ENCODE results near the gene BCAS1. TPM values are rescaled to one million over a fixed set of nuclear protein-coding genes. Genes with fewer than 3 reads are reported as not detected.
"Not testable (repeated sequence)": the region's sequence is repeated elsewhere in the genome, so short reads cannot be mapped to it uniquely, and the experiment has no call there.

Gene BCAS1
- polyA plus RNA-seq, 1 donor, result 4.2 TPM

DNA sequence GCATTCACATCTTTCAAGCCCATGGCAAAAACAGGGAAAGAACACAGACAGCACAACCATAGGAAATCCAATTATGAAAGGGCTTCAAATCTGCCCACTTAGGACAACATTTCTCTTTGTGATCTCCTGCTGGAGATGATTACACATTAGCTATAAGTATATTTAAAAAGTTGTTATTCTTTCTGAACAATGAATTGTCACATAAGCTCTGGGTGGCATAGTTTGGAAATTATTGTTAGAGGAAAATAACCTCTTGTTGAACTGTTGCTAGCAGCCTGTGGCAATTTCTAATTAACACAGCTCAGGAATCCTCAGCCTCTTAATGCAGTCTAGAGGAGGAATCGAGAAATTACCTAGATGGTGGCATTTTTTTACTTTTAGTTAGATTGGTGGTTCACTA lies 54.9 kb downstream of the BCAS1 start:
- DNase-seq, result no peak

DNA sequence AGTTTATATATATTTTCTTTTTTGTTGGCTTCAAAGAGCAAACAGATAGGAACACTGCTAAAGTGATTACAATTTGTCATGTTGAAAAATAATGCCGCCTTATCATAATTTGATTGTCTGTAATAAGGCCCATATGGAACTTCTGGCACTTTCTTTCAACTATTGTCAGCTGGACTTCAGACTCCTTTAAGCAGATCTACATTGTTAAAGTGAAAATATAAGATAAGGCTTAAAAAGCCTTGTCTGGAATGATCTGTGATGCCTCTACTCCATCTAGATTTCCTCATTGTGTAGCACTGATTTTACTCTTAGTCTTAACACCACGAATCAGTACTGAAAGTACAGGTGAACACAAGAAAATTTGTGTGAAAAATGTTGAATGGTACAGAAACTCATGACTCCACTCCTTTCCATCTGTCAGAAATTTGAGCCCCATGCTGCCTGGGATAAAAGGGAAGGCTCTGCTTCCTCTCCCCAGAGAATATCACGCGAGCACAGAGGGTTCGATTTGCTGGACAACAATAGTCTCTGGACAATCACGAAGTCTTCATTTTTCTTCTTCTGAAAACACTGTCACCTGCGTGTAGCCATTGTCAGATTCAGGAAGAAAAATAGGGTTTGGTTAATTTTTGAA lies 56.0 kb downstream of the BCAS1 start:
- no peak for DNase-seq

DNA sequence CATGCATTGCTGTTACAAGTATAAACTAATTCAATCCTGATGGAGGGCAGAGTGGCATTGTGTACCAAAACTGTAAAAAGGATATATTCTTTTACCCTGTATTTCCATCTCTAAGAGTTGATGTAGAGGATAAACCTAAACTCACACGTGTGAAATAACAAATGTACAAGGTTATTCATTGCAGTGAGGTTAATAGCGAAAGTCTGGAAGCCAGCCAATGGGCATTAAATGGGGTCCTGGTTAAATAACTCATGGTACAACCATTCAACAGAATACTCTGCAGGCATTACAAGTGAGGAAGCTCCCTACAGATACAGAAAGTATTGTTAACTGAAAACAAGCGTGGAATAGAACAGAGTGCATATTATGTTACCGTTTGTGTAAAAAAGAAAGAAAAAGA lies 56.9 kb downstream of the BCAS1 start:
- DNase-seq, result no peak

DNA sequence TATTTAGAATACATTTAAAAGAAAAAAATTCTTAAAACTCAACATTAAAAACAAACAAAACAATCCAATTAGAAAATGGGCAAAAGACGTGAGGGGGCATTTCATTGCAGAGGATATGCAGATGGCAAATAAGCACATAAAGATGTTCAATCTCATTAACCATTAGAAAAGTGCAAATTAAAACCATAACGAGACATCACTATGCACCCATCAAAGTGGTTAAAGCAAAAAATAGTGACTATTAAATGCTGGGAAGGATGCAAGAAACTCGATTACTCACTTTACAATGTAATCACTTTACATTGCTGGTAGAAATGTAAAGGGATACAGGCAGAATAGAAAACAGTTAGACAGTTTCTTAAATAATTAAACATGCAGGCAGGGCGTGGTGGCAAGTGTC lies 59.0 kb downstream of the BCAS1 start:
- no peak for DNase-seq

DNA sequence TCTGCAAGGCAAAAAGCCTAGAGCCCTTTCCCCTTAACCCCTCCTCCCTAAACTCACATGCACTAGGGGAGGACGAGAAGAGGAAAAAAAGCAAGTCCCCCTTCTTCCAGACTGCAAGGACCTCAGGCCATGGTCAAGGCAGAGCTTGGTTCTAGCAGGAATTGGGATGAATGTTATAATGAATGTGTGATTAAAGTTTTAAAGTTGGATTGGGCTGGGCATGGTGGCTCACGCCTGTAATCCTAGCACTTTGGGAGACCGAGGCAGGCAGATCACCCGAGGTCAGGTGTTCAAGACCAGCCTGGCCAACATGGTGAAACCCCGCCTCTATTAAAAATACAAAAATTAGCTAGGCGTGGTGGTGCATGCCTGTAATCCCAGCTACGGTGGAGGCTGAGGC lies 64.2 kb downstream of the BCAS1 start:
- not testable (repeated sequence) for DNase-seq

DNA sequence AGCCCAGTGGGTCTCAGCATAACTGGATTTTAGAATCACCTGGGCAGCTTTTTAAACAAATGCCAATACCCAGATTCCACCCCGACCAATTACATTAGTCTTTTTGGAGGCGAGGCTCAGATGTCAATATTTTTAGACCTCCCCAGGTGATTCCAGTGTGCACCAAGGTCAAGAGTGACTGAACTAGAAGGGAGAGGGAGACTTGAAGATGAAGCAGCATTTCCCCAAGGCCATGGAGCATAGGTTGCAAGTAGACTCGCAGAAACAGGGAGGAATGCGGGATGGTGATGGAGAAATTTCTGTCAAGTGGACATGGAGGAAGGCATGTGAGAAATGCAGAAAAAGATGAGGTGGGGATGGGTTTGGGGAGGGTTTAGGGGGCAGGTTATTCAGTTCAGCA lies 64.9 kb downstream of the BCAS1 start:
- no peak for DNase-seq

DNA sequence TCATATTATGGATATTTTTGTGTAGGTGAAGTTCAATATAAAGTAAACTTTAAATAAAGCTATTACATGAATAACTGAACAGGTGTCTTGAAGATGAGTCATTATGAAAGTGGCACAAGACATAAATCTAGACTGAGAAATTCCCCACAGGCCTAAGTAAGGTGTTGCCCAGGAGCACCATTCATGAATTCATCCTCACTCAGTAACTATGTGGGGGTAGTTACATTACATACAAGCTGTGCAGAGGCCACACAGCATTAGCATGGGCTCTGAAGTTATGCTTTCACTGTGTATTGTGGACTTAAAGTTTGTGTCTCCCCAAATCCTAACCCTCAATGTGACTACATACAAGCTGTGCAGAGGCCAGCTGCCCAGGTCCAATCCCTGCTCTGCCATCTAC lies 65.9 kb downstream of the BCAS1 start:
- no peak for DNase-seq

DNA sequence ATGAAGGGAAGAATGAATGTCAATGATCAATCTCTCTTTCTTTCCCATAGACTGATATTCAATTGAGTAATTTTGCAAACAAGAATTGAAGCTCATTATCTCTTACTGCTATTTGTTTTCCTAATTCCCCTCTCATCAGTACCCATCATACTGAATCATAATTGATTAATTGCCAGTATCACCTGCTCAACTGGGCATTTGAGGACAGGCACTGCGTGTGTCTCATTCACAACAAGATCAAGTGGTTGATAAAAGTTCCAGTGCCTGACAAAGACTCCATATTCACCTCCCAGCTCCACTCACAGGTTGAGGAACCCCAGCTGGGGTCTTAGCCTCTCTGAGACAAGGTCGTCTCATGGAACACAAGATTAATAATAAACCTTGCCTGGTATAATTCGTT lies 67.7 kb downstream of the BCAS1 start:
- DNase-seq, result no peak

DNA sequence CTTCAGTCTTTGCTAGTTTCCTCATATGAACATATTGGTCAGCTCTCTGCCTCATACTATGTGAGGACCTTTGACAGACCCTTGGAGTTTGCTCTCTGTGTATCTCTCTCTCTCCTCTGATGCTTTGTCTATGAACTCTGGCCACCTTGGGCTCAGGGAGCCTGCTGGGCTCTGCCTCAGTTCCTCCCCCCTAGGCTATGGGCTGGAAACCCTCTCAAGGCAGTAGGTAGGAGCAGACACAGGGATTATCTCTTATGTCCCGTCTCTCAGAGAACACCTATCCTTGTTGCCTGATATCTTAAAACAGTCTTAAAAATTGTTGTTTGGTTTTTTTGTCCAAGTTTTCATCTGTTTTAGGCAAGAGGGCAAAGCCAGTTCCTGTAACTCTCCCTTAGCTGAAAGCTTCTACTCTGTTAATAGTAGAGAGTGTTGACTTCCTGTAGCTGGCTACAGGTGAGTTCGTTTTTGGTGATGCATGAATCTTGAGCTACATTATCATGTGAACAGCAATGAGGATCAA lies 68.3 kb downstream of the BCAS1 start:
- no peak for DNase-seq

DNA sequence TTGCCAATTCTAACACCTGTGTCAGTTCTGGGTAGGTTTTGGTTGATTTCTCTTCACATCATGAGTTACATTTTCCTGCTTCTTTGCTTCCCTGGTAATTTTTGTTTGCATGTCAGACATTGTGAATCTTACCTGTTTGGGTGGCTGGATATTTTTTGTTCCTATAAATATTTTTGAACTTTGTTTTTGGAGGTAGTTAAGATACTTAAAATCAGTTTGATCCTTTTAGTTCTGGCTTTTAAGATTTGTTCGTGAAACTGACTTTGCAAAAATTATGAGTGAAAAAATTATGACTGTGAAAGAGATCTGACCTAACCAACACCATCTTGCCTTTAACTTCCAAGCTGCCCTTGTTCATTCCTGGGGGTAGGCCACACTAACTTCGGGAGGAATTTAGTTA lies 69.5 kb downstream of the BCAS1 start:
- DNase-seq, result no peak

DNA sequence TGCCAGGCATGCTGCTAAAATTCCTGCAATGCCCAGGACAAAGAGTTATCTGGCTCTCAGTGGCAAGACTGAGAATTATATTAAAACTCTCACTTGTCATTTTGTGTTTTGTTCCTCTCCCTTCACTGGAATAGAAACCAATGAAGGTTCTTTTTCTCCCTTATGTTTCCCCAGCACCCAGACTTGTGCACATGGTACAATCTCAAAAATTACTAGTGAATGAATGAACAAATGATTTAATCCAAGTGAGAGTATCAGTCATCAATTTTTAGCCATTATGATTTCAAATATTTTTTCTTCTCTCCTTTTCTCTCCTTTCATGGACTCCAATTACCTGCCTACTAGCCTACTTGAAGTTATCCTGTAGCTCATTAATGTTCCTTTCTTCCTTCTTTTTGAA lies 70.1 kb downstream of the BCAS1 start:
- no peak for DNase-seq

DNA sequence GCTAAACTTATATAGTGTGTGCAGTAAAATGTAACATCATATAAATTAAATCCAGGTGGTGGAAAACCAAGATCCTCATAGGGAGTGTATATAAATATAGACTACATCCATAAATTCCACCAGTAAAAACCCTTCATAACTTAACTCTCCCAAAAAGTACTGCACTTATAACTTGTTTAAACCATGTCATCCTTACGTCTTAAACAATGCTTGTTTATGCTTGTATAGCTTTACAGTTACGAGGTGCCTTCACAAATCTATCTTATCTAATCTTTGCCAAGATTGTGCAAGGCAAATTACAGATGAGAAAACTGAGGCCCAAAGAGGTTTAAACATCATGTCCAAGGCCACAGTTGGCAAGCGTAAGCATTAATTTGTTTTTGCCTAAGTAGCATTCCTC lies 71.3 kb downstream of the BCAS1 start:
- no peak for DNase-seq

DNA sequence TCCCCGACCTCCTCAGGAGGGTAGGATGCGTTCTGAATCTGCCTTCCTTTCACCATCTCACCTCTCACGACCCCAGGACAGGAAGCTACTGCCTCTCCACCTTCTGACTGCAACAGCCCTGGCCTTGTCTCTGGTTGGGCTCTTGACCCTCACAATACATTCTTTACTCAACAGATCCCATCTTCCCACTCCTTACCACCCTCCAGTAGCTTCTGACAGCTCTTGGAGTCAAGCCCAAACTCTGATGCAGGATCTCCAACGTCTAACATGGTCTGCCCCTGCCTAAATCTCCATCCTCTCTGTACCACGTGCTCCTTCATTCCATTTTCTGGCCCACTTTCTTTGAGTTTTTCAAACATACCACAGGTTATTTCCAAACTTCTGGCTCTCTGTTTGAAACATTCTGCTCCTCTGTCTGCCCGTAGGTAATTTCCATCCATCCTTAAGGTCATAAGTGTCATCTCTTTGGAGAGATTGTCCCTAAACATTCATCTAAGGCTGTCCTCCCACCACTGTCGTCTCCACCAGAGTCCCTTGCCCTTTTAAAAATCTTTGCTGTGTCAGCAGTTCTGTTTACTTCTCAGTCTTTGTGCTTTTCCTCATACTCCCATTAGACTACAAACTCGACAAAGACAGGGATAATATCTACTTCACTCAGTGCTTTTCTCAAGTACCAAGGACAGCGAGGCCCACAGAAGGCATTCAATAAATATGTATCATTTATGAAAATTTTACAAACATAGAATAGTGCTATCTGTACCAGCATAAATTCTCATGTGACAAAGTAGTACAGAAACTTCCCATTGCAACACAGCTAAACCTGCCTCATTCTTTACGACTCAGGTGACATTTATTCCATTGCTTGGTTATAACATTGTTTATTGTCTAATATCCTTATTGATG lies 73.6 kb downstream of the BCAS1 start:
- DNase-seq, result no peak

DNA sequence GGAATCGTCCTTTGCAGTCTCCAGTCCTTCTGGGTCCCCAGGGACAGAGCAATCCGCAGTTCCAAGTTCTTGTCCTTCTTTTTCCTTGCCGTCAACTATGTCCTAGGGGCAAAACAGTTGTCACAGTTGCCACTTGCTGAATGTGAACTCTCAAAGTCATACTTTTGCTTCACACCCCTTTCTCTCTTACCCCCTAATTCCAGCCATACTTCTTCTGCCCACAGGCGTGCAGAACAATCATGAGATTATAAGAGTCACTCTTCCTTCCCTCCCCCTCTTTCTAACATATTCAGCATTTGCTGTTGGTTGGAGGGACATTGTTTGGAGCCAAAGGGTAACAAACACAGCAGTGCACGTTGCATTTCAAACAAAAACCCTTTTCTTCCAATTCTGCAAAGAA lies 74.4 kb downstream of the BCAS1 start:
- DNase-seq, result no peak

DNA sequence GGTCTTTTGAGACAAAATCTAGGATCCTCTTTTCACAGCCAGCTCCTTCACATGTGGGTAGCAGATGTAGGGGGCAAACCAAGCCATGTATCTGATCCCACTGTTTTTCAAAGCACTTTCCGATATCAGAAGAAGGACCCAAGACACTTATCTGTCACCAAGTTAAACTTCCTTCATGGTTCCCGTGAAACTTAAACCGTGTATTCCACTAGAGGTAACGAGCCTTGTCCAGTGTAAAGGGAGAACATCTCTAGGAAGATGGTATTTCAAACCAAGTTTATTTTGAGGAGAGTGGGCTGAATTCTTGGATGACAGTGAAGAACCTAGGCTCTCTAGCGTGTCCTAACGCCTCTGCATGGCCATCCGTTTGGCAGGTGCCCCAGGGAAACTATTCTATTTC lies 76.3 kb downstream of the BCAS1 start:
- peak; percentile 17 for DNase-seq

DNA sequence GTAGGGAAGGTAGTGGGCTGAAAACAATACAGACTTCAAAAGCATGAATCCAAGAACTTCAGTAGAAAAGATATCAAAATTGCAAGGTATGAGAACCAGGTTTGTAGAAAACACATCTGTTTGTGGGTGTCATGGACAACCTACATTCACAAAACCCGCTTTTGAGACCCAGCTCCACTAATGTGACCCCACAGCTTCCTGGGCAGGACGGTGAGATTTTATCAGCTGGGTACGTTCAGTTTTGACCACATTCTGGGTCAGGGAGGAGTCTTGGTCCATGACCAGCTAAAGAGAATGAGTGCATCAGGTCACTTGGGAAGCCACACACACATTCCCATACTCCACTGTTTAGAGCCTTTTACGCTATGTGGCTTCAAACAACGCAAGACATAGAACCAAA lies 77.1 kb downstream of the BCAS1 start:
- no peak for DNase-seq

DNA sequence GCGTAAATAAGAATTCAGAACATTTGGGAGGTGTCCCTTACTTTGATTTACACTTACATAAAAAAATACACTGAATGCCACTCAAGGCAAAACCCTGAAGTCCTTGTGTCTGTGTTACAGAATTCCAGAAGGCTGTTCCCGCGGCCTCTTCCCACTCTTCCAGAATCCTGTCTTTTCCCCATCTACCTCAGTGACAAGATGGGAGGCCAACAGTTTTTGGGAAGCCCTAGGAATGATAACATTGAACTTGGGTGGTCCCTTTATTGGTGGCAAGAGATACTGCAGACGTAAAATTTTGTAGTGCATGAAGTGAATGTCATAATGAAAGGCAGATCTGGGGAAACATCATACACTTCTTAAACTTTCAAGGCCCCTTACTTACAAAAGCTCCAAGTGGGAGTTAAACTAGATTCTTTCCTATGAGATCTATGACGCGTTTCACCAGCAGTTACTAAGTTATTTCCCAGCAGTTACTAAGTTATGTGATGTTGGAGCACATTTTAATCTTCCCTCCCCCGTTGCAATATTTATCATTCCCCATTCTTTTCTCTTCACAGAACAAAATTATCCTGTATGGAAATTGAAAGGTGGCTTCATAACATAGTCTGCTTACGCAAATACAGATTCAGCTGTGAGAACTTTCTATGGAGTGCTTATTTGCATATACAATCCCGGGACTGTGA lies 79.5 kb downstream of the BCAS1 start:
- no peak for DNase-seq

DNA sequence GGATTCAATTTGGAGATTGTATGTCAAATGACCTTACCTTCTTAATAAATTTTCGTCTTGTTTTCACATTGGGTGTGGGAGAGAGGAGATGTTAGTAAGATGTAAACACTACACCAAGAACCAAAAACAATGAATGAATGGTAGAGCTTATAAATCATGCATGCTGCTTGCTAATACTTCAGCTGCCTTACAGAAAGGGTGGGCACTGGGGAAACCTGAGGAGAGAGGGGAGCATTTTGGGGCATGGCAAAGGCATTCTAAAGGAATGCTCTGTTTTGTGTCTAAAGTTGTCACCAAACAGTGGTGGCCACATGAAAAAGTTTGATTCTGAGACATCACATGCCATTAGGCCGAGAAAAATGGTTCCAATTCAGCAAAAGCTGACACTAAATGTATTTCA lies 80.4 kb downstream of the BCAS1 start:
- DNase-seq, result no peak

DNA sequence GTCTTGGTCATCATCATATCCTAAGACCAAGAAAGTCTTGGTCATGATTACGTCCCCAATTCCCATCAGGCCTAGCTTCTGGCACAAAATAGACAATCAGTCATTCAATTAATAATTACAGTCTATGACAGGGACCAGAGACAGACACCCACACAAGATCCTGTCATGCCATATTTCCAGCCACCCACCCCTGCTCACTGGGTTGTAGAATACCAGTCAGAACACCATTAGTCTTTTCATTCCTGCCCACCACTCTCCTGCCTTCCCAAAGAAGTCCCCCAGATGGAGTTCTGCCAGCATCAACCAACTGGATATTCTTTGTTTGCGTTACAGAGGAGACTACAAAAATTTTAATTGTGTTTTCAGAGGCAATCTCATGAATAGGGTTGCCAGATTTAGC lies 81.0 kb downstream of the BCAS1 start:
- DNase-seq, result no peak

DNA sequence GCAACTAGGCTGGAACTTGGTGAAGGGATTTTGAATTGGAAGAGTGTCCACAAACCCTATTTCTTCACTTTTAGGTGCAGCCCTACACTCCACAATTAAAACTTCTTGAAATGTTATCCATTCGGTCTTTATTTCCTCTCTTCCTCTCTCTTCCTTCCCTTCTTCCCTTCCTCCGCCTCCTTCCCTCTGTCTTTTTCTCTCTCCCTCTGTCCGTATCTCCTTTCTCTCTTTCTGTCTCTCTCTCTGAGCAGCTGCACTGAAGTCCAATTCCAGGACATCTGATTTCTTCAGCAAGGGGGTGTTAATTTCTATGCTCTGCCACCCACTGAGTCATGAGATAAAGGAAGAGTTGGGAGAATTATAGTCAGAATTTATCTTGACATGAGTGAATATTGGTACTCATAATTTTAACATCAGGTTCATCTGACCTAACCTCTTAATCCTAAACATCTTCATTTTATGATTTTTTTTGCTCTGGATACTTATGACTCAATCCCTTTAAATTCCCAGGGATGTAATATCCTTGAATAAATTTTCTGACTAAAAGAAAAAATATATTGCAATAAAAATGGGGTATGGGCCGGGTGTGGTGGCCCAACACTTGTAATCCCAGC lies 84.2 kb downstream of the BCAS1 start:
- no peak for DNase-seq

DNA sequence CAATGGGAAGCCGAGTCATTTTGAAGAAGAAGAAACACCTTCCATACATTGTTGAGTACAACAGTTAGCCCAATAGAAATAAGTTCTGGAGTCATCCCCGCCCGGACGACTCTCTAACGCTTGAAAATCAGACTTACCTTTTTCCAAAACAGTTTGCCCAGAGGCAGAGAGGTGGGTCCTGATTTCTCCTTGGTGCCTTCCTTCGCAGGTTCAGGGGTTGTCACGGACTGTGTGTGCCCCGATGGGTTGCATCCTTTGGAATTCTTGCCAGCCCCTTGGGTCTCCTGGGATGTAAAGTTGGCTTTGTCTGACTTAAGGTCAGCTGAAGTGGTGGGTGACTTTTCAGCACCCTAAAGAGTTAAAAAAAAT lies 85.3 kb downstream of the BCAS1 start:
- no peak for DNase-seq

DNA sequence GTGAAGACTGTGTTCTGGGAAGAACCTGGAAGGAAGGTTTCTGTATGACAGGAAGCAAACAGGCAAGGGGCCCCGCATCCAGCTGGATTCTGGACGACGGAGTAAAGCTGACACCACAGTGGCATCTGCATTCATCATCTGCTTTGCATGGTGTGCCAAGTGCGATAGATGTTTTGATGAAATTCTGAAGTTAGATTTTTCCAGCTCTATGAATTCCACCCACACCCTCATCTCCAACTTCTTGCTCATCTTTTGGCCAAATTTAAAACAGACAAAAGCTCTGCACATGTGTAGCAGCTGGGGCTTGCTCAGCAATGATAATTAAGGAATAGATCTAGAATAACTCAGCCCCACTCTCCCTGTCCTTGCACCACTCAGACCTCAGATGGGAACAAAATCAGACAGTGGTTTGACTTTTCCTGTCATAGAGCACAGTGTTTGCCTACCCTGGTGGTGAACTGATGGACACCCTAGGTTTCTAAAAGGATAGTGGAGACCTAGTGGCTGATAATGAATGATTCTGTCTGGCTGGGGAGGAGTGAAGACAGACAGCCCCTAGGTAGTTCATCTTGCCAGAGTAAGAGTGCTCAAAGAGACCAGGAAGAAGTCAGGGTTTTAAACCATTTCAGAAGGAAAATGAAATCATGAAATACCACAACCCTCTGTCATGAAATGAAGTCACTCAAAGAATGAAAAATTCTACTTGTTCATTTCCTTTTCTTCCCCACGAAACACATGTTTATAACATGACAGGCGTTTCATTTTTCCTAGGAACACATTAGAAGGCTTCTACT lies 85.8 kb downstream of the BCAS1 start:
- DNase-seq, result no peak

Data from left kidney (tissue), 2 donors.